ENCODE data around the gene POU6F2. TPM values are rescaled to one million over a fixed set of nuclear protein-coding genes. Genes with fewer than 3 reads are reported as not detected.

The POU6F2 gene
- total RNA-seq, 1 experiment from 2014 or later: not detected

GRCh38 chr7:39367451-39367850 lies 389.7 kb downstream of the POU6F2 start:
- Histone ChIP-seq H2AFZ (ENCODE audit: low read length) (no peak overlapping the region), H3K9me3 (ENCODE audit: low read length) (no peaks in the 10 kb centered on the region), H3K4me2 (ENCODE audit: low read length) (no peak overlapping the region), H3K9ac (ENCODE audit: low read length) (no peak overlapping the region), H3K36me3 (ENCODE audit: low read depth, low read length) (no peaks in the 10 kb centered on the region), H3K4me3 (ENCODE audit: low read length) (no peak overlapping the region), H3K9me2 (replicated peaks; ENCODE audit: low read length) (no peaks in the 10 kb centered on the region), H3K79me2 (ENCODE audit: low read length) (no peaks in the 10 kb centered on the region), H3F3A (ENCODE audit: low read length, unreplicated experiment) (no peaks in the 10 kb centered on the region), H4K20me1 (ENCODE audit: low read length) (no peaks in the 10 kb centered on the region), H3K27me3 (ENCODE audit: low read length) (peaks cover 19% of the 10 kb centered on the region), H3K27ac (ENCODE audit: low read length) (no peak overlapping the region), H3K4me1 (ENCODE audit: insufficient read depth, low read length) (no peaks in the 10 kb centered on the region)
- ChIA-PET CTCF (no interaction called here), POLR2A (ENCODE audit: unreplicated experiment) (no interaction called here)
- ATAC-seq (no peak), DNase-seq (no peak)
- TF ChIP-seq EZH2 (IDR thresholded peaks at IDR 0.05; ENCODE audit: low read length, unreplicated experiment): no peak
- TF ChIP-seq, protein P1, sequence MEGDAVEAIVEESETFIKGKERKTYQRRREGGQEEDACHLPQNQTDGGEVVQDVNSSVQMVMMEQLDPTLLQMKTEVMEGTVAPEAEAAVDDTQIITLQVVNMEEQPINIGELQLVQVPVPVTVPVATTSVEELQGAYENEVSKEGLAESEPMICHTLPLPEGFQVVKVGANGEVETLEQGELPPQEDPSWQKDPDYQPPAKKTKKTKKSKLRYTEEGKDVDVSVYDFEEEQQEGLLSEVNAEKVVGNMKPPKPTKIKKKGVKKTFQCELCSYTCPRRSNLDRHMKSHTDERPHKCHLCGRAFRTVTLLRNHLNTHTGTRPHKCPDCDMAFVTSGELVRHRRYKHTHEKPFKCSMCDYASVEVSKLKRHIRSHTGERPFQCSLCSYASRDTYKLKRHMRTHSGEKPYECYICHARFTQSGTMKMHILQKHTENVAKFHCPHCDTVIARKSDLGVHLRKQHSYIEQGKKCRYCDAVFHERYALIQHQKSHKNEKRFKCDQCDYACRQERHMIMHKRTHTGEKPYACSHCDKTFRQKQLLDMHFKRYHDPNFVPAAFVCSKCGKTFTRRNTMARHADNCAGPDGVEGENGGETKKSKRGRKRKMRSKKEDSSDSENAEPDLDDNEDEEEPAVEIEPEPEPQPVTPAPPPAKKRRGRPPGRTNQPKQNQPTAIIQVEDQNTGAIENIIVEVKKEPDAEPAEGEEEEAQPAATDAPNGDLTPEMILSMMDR (conservative IDR thresholded peaks at IDR 0.05; ENCODE audit: low read depth, low read length): no peak
- no peak for TF ChIP-seq EZH2phosphoT487 (IDR thresholded peaks at IDR 0.05; ENCODE audit: borderline replicate concordance, low read length)
- intact Hi-C loops (cut with micrococcal nuclease): no loop called here
- BruUV-seq (replicated peaks): no TSS peak

- Histone ChIP-seq H3K9me2 (replicated peaks; ENCODE audit: low read length) (no peaks in the 10 kb centered on the region), H3K4me3 (ENCODE audit: low read length) (no peak overlapping the region), H3K9ac (ENCODE audit: low read length) (no peak overlapping the region), H3K9me3 (ENCODE audit: low read length) (no peaks in the 10 kb centered on the region), H3K79me2 (ENCODE audit: low read length) (no peaks in the 10 kb centered on the region), H2AFZ (ENCODE audit: low read length) (no peak overlapping the region), H3F3A (ENCODE audit: low read length, unreplicated experiment) (no peaks in the 10 kb centered on the region), H3K27ac (ENCODE audit: low read length) (no peak overlapping the region), H3K27me3 (ENCODE audit: low read length) (peaks cover 15% of the 10 kb centered on the region), H3K36me3 (ENCODE audit: low read depth, low read length) (no peaks in the 10 kb centered on the region), H3K4me2 (ENCODE audit: low read length) (no peak overlapping the region), H3K4me1 (ENCODE audit: insufficient read depth, low read length) (no peaks in the 10 kb centered on the region), H4K20me1 (ENCODE audit: low read length) (no peaks in the 10 kb centered on the region)
- POLR2A ChIA-PET (ENCODE audit: unreplicated experiment): no interaction called here
- no TSS peak for BruUV-seq (replicated peaks)
- intact Hi-C loops (cut with micrococcal nuclease): no loop called here
- ATAC-seq: no peak
- no peak for DNase-seq
- CTCF ChIA-PET: no interaction called here
- no peak for TF ChIP-seq EZH2 (IDR thresholded peaks at IDR 0.05; ENCODE audit: low read length, unreplicated experiment)
- no peak for TF ChIP-seq EZH2phosphoT487 (IDR thresholded peaks at IDR 0.05; ENCODE audit: borderline replicate concordance, low read length)
These were observed 390.2 kb downstream of the POU6F2 start for GRCh38 chr7:39367943-39368342.

- Histone ChIP-seq H3K4me3 (ENCODE audit: low read length) (no peak overlapping the region), H3F3A (ENCODE audit: low read length, unreplicated experiment) (no peaks in the 10 kb centered on the region), H3K9ac (ENCODE audit: low read length) (no peak overlapping the region), H3K27me3 (ENCODE audit: low read length) (peaks cover 45% of the 10 kb centered on the region), H4K20me1 (ENCODE audit: low read length) (no peaks in the 10 kb centered on the region), H3K36me3 (ENCODE audit: low read depth, low read length) (no peaks in the 10 kb centered on the region), H3K4me1 (ENCODE audit: insufficient read depth, low read length) (no peaks in the 10 kb centered on the region), H3K9me3 (ENCODE audit: low read length) (no peaks in the 10 kb centered on the region), H3K4me2 (ENCODE audit: low read length) (no peak overlapping the region), H3K27ac (ENCODE audit: low read length) (no peak overlapping the region), H3K9me2 (replicated peaks; ENCODE audit: low read length) (no peaks in the 10 kb centered on the region), H3K79me2 (ENCODE audit: low read length) (no peaks in the 10 kb centered on the region), H2AFZ (ENCODE audit: low read length) (no peak overlapping the region)
- ChIA-PET CTCF (no interaction called here), POLR2A (ENCODE audit: unreplicated experiment) (no interaction called here)
- DNase-seq: no peak
- ATAC-seq: no peak
- intact Hi-C loops (cut with micrococcal nuclease): no loop called here
- TF ChIP-seq EZH2 (IDR thresholded peaks at IDR 0.05; ENCODE audit: low read length, unreplicated experiment) (no peak), EZH2phosphoT487 (IDR thresholded peaks at IDR 0.05; ENCODE audit: borderline replicate concordance, low read length) (no peak)
- TF ChIP-seq, protein P1 (conservative IDR thresholded peaks at IDR 0.05; ENCODE audit: low read depth, low read length): no peak
- BruUV-seq (replicated peaks): no TSS peak
These were observed 394.7 kb downstream of the POU6F2 start for GRCh38 chr7:39372383-39372782.

Data from PC-3 (cell line).